Loucy (cell line): ENCODE measurements around the gene CYP2A7.
"Not testable (repeated sequence)": the region's sequence is repeated elsewhere in the genome, so short reads cannot be mapped to it uniquely, and the experiment has no call there.

ENCODE experiments used
- H2AFZ ChIP-seq: fragments of 200-600 bp; sonication (generic); 2 replicates; pipeline ENCODE4 v1.6.0; 2016; ENCODE audit warnings: antibody characterized with exemption, mild to moderate bottlenecking, low read length, moderate library complexity
- H3F3A ChIP-seq: fragments of 200-600 bp; 2 replicates; pipeline ENCODE4 v1.6.0; 2016; ENCODE audit warnings: antibody characterized with exemption, low read depth, mild to moderate bottlenecking
- H3K27me3 ChIP-seq: fragments of 200-600 bp; sonication (generic); 2 replicates; pipeline ENCODE4 v1.6.1; 2014; ENCODE audit warnings: low read length, mild to moderate bottlenecking; ENCODE audit not compliant: insufficient read depth, poor library complexity, severe bottlenecking
- H3K36me3 ChIP-seq: fragments of 200-600 bp; sonication (generic); 2 replicates; pipeline ENCODE4 v1.6.1; 2016; ENCODE audit warnings: low read length; ENCODE audit not compliant: insufficient read depth
- H3K4me1 ChIP-seq: fragments of 200-600 bp; sonication (generic); 2 replicates; pipeline ENCODE4 v1.5.1; 2014; ENCODE audit warnings: low read length, mild to moderate bottlenecking; ENCODE audit not compliant: insufficient read depth, poor library complexity, severe bottlenecking
- H3K4me2 ChIP-seq: fragments of 200-600 bp; sonication (generic); 2 replicates; pipeline ENCODE4 v1.6.0; 2014; ENCODE audit warnings: antibody characterized with exemption, low read length, low read depth, mild to moderate bottlenecking; ENCODE audit not compliant: poor library complexity, severe bottlenecking
- H3K4me3 ChIP-seq: fragments of 200-600 bp; sonication (generic); 2 replicates; pipeline ENCODE4 v1.5.1; 2014; ENCODE audit warnings: low read length, mild to moderate bottlenecking, mixed read lengths; ENCODE audit not compliant: poor library complexity, severe bottlenecking
- H3K79me2 ChIP-seq: fragments of 200-600 bp; sonication (generic); 2 replicates; pipeline ENCODE4 v1.6.1; 2014; ENCODE audit warnings: low read length; ENCODE audit not compliant: insufficient read depth
- H3K9ac ChIP-seq: fragments of 200-600 bp; sonication (generic); 2 replicates; pipeline ENCODE4 v1.6.0; 2014; ENCODE audit warnings: mild to moderate bottlenecking, low read depth, low read length, moderate library complexity; ENCODE audit not compliant: poor library complexity, severe bottlenecking
- H3K9me2 ChIP-seq: fragments of 200-600 bp; sonication (generic); replicated peaks from 2 replicates; pipeline ENCODE4 v1.6.1; 2016; ENCODE audit warnings: low read depth, low read length, mixed read lengths
- H3K9me3 ChIP-seq: fragments of 200-600 bp; sonication (generic); 2 replicates; pipeline ENCODE4 v1.6.1; 2014; ENCODE audit warnings: mild to moderate bottlenecking, antibody characterized with exemption, low read length, low read depth; ENCODE audit not compliant: insufficient read depth
- H4K20me1 ChIP-seq: fragments of 200-600 bp; sonication (generic); 2 replicates; pipeline ENCODE4 v1.6.0; 2014; ENCODE audit warnings: antibody characterized with exemption, low read length, mild to moderate bottlenecking; ENCODE audit not compliant: insufficient read depth, poor library complexity, severe bottlenecking
- CTCF ChIP-seq: fragments of 200-600 bp; sonication (generic); conservative IDR thresholded peaks from 2 replicates; pipeline ENCODE4 v1.5.1; 2014; ENCODE audit warnings: mild to moderate bottlenecking, antibody characterized with exemption, low read length
- EZH2phosphoT487 ChIP-seq: fragments of 200-600 bp; IDR thresholded peaks from 2 replicates; pipeline ENCODE4 v1.6.1; 2018; ENCODE audit warnings: antibody characterized with exemption, mild to moderate bottlenecking, moderate library complexity, borderline replicate concordance

CYP2A7 gene

GRCh38 chr19:40862785-40863184 is 19.2 kb downstream of the CYP2A7 start:
- Histone ChIP-seq H3K27me3 (no peaks in the 10 kb centered on the region), H3F3A (no peaks in the 10 kb centered on the region), H3K4me1 (no peaks in the 10 kb centered on the region), H3K9me2 (no peaks in the 10 kb centered on the region), H3K79me2 (no peaks in the 10 kb centered on the region), H4K20me1 (no peaks in the 10 kb centered on the region), H3K36me3 (no peaks in the 10 kb centered on the region), H2AFZ (no peak overlapping the region), H3K9me3 (no peaks in the 10 kb centered on the region), H3K9ac (no peak overlapping the region), H3K4me3 (no peak overlapping the region), H3K4me2 (no peak overlapping the region)
- no peak for TF ChIP-seq EZH2phosphoT487
- TF ChIP-seq CTCF = no peak

GRCh38 chr19:40862333-40862732 is 19.7 kb downstream of the CYP2A7 start:
- Histone ChIP-seq H3K9me2 (no peaks in the 10 kb centered on the region), H3K9ac (no peak overlapping the region), H3K79me2 (no peaks in the 10 kb centered on the region), H3K9me3 (no peaks in the 10 kb centered on the region), H4K20me1 (no peaks in the 10 kb centered on the region), H3K4me2 (no peak overlapping the region), H2AFZ (no peak overlapping the region), H3K4me3 (no peak overlapping the region), H3K4me1 (no peaks in the 10 kb centered on the region), H3F3A (no peaks in the 10 kb centered on the region), H3K27me3 (no peaks in the 10 kb centered on the region), H3K36me3 (no peaks in the 10 kb centered on the region)
- TF ChIP-seq CTCF = no peak
- no peak for TF ChIP-seq EZH2phosphoT487

- Histone ChIP-seq H3F3A (no peaks in the 10 kb centered on the region), H3K79me2 (no peaks in the 10 kb centered on the region), H3K36me3 (no peaks in the 10 kb centered on the region), H4K20me1 (no peaks in the 10 kb centered on the region), H3K9me2 (no peaks in the 10 kb centered on the region), H3K9ac (no peak overlapping the region), H3K4me3 (no peak overlapping the region), H3K4me2 (no peak overlapping the region), H2AFZ (no peak overlapping the region), H3K4me1 (no peaks in the 10 kb centered on the region), H3K9me3 (no peaks in the 10 kb centered on the region), H3K27me3 (no peaks in the 10 kb centered on the region)
- TF ChIP-seq CTCF (no peak), EZH2phosphoT487 (no peak)
These were observed 23.9 kb downstream of the CYP2A7 start for GRCh38 chr19:40858109-40858508.

- not testable (repeated sequence) for H3K36me3 ChIP-seq, H3F3A ChIP-seq, H4K20me1 ChIP-seq, H3K9me2 ChIP-seq, H3K4me3 ChIP-seq, H3K4me1 ChIP-seq, H3K9me3 ChIP-seq, H3K27me3 ChIP-seq, H2AFZ ChIP-seq, H3K4me2 ChIP-seq, H3K9ac ChIP-seq, H3K79me2 ChIP-seq
These were observed 29.4 kb downstream of the CYP2A7 start for GRCh38 chr19:40852467-40853152.

- not testable (repeated sequence) for H3K4me1 ChIP-seq, H3K4me3 ChIP-seq, H3K9me3 ChIP-seq, H3K27me3 ChIP-seq, H3F3A ChIP-seq, H4K20me1 ChIP-seq, H3K9me2 ChIP-seq, H3K4me2 ChIP-seq, H3K9ac ChIP-seq, H3K79me2 ChIP-seq, H3K36me3 ChIP-seq, H2AFZ ChIP-seq
These were observed 31.8 kb downstream of the CYP2A7 start, which contains the start of gene CYP2A6 for GRCh38 chr19:40850277-40850676. CYP2A6 (minus strand) TSS chr19:40850447; CDS start chr19:40850426, 21 bp downstream.
